Liver (tissue), 3 donors: ENCODE measurements around the gene RIIAD1.

Experiments
- FOXA1 ChIP-seq: IDR thresholded peaks from 2 replicates; pipeline ENCODE4 v1.6.1; 2016; ENCODE audit warnings: antibody characterized with exemption
- GABPA ChIP-seq, 2 donors: IDR thresholded peaks in 1 of 2; conservative IDR thresholded peaks in 1 of 2; 2 replicates each; pipeline ENCODE4 v1.6.1; 2016; ENCODE audit warnings: antibody characterized with exemption in 2 of 2, mild to moderate bottlenecking in 1 of 2, moderate library complexity in 1 of 2
- JUND ChIP-seq, 2 donors: IDR thresholded peaks; 2 replicates each; pipeline ENCODE4 v1.6.1; 2016; ENCODE audit warnings: antibody characterized with exemption in 2 of 2
- MAX ChIP-seq: IDR thresholded peaks from 2 replicates; pipeline ENCODE4 v1.6.1; 2016; ENCODE audit warnings: antibody characterized with exemption
- RAD21 ChIP-seq, 2 donors: IDR thresholded peaks; 2 replicates each; pipeline ENCODE4 v1.6.1; 2016; ENCODE audit warnings: antibody characterized with exemption in 2 of 2, mild to moderate bottlenecking in 2 of 2
- REST ChIP-seq: IDR thresholded peaks from 2 replicates; pipeline ENCODE4 v1.6.1; 2016; ENCODE audit warnings: antibody characterized with exemption, mild to moderate bottlenecking
- YY1 ChIP-seq: IDR thresholded peaks from 2 replicates; pipeline ENCODE4 v1.6.1; 2016; ENCODE audit warnings: antibody characterized with exemption, mild to moderate bottlenecking
- ZBTB33 ChIP-seq: IDR thresholded peaks from 2 replicates; pipeline ENCODE4 v1.6.1; 2016; ENCODE audit warnings: antibody characterized with exemption
- TF ChIP-seq, protein P1 (sequence below): fragments of 150-350 bp; IDR thresholded peaks from 2 replicates; pipeline ENCODE4 v1.5.1; 2017; ENCODE audit warnings: improper control_type of control experiment, low read depth, low read length; ENCODE audit not compliant: missing input control
- TF ChIP-seq, protein P2 (sequence below): IDR thresholded peaks from 2 replicates; pipeline ENCODE4 v1.6.1; 2016; ENCODE audit warnings: antibody characterized with exemption
- donor health status: healthy.
- donor health status: healthy.

DNA sequence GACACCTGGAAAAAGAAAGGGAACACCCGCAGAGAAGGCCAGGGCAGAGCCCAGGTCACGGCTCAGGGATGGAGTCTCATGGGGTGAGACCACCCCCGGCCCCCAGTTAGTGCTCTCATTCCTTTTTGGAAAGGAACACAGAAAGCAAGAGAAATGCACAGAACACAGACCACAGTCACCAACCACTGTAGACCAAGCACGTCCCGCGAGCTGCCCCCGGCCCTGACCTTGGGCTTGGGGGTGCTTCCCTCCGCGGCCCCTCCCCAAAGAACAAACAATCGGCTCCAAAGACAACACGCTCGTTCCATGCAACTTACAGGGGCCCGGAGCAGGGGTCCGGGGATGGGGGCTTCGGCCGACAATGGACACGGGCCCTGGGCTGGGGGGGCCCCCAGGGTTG, 17.5 kb upstream of the RIIAD1 start:
- TF ChIP-seq, protein P1, sequence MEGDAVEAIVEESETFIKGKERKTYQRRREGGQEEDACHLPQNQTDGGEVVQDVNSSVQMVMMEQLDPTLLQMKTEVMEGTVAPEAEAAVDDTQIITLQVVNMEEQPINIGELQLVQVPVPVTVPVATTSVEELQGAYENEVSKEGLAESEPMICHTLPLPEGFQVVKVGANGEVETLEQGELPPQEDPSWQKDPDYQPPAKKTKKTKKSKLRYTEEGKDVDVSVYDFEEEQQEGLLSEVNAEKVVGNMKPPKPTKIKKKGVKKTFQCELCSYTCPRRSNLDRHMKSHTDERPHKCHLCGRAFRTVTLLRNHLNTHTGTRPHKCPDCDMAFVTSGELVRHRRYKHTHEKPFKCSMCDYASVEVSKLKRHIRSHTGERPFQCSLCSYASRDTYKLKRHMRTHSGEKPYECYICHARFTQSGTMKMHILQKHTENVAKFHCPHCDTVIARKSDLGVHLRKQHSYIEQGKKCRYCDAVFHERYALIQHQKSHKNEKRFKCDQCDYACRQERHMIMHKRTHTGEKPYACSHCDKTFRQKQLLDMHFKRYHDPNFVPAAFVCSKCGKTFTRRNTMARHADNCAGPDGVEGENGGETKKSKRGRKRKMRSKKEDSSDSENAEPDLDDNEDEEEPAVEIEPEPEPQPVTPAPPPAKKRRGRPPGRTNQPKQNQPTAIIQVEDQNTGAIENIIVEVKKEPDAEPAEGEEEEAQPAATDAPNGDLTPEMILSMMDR = no peak
- no peak for TF ChIP-seq GABPA (IDR thresholded peaks at IDR 0.05 in 1 of 2, conservative IDR thresholded peaks at IDR 0.05 in 1 of 2)
- TF ChIP-seq FOXA1 = no peak
- TF ChIP-seq RAD21 (IDR thresholded peaks at IDR 0.05) = no peak
- no peak for TF ChIP-seq ZBTB33
- TF ChIP-seq YY1 = no peak
- TF ChIP-seq JUND (IDR thresholded peaks at IDR 0.05) = no peak
- no peak for TF ChIP-seq MAX
- no peak for TF ChIP-seq REST
- TF ChIP-seq, protein P2, sequence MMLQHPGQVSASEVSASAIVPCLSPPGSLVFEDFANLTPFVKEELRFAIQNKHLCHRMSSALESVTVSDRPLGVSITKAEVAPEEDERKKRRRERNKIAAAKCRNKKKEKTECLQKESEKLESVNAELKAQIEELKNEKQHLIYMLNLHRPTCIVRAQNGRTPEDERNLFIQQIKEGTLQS = no peak
